Body of pancreas (tissue), 4 donors: ENCODE data around the gene JADE1. TPM values are rescaled to one million over a fixed set of nuclear protein-coding genes. Genes with fewer than 3 reads are reported as not detected.
A peak's percentile ranks its signal among the peaks of the same experiment; 100 is the strongest.

Experiments used
- ATAC-seq: fragments of 150-250 bp; one replicate; pipeline ENCODE4 v1.9.1; 2016
- DNase-seq, 4 donors: peaks; one replicate each; pipeline ENCODE4 v3.0.0-alpha.2; 2019
- H3K27ac ChIP-seq, 4 donors: fragments of 200-600 bp; sonication (generic); 1 replicate in 3 of 4; 2 replicates in 1 of 4; pipeline versions ENCODE4 v1.5.1 to v1.6.1; 2016 to 2019; ENCODE audit warnings: mild to moderate bottlenecking in 1 of 4, mixed read lengths in 1 of 4, moderate library complexity in 1 of 4
- H3K27me3 ChIP-seq, 2 donors: fragments of 200-600 bp; sonication (generic); one replicate each; pipeline ENCODE4 v1.6.0; 2016; ENCODE audit warnings: mild to moderate bottlenecking in 1 of 2
- H3K36me3 ChIP-seq, 2 donors: fragments of 200-600 bp; sonication (generic); replicated peaks in 1 of 2; 2 replicates each; pipeline ENCODE4 v1.5.1; 2016; ENCODE audit warnings: low read depth in 2 of 2; ENCODE audit not compliant: insufficient read depth in 1 of 2
- H3K4me1 ChIP-seq: fragments of 200-600 bp; sonication (generic); one replicate; pipeline ENCODE4 v1.6.0; 2016
- H3K4me3 ChIP-seq, 2 donors: fragments of 200-600 bp; sonication (generic); 1 replicate in 1 of 2; 2 replicates in 1 of 2; pipeline ENCODE4 v1.5.1; 2016 to 2019
- H3K9me3 ChIP-seq, 3 donors: fragments of 200-600 bp; sonication (generic); 1 replicate in 2 of 3; 2 replicates in 1 of 3; pipeline ENCODE4 v1.5.1; 2016
- CTCF ChIP-seq, 7 experiments: fragments of 450-650 bp in 4 of 7; fragments of 200-600 bp in 3 of 7; sonication (generic) in 3 of 7; IDR thresholded peaks; one replicate each; pipeline ENCODE4 v1.5.1; 2016 to 2019; ENCODE audit warnings: antibody characterized with exemption in 7 of 7
- POLR2A ChIP-seq, 3 donors: fragments of 450-650 bp; IDR thresholded peaks; one replicate each; pipeline ENCODE4 v1.6.1; 2016; ENCODE audit warnings: antibody characterized with exemption in 3 of 3, mild to moderate bottlenecking in 2 of 3
- WGBS, 2 donors: methylation state at CpG; one replicate each; pipeline ENCODE4 v1.1.5; 2017; 5-methylcytosine and 5-hydroxymethylcytosine counted together
- intact Hi-C: fragments of 100-400 bp; cut with DNase I; formaldehyde crosslinking; loops from one replicate; pipeline ENCODE4 v1.15.1; 2023
- total RNA-seq, 2 donors: library from RNA; depleted of rRNA; stranded (reverse); fragments of >200 nt; gene quantifications; one replicate each; pipeline ENCODE4 v1.1.0, GENCODE V29; 2016

Gene JADE1
- total RNA-seq, 2 donors from 2014 or later, result 44.4 to 50.4 TPM

GRCh38 chr4:128915544-128915943, 106.0 kb downstream of the JADE1 start:
- Histone ChIP-seq H3K4me3 (no peak overlapping the region), H3K9me3 (no peaks in the 10 kb centered on the region), H3K27ac (no peak overlapping the region), H3K27me3 (no peaks in the 10 kb centered on the region), H3K4me1 (no peaks in the 10 kb centered on the region), H3K36me3 (no peaks in the 10 kb centered on the region)
- TF ChIP-seq CTCF (IDR thresholded peaks at IDR 0.05) (no peak), POLR2A (IDR thresholded peaks at IDR 0.05) (no peak)
- intact Hi-C loops, result no loop called here
- DNase-seq (no peak), ATAC-seq (no peak)

- DNase-seq, result peak in 1 of 4 donors; percentile 49
- Histone ChIP-seq H3K27ac (no peak overlapping the region), H3K4me1 (no peaks in the 10 kb centered on the region)
Observed at GRCh38 chr4:128916832-128917231, 107.3 kb downstream of the JADE1 start.

GRCh38 chr4:128917781-128918180, 108.3 kb downstream of the JADE1 start:
- no peak for DNase-seq
- Histone ChIP-seq H3K9me3 (no peaks in the 10 kb centered on the region), H3K27me3 (no peaks in the 10 kb centered on the region), H3K36me3 (no peaks in the 10 kb centered on the region), H3K4me1 (no peaks in the 10 kb centered on the region), H3K4me3 (no peak overlapping the region), H3K27ac (no peak overlapping the region)
- no peak for ATAC-seq
- WGBS, 2 donors, result 74 to 77% methylated on average over 2 of the region's 2 CpGs
- no peak for TF ChIP-seq POLR2A (IDR thresholded peaks at IDR 0.05)
- no peak for TF ChIP-seq CTCF (IDR thresholded peaks at IDR 0.05)
- intact Hi-C loops, result no loop called here

More at GRCh38 chr4:128916832-128917231, 107.3 kb downstream of the JADE1 start:
- 74 to 89% methylated on average over 6 of the region's 6 CpGs for WGBS, 2 donors
- Histone ChIP-seq H3K27me3 (no peaks in the 10 kb centered on the region), H3K9me3 (no peaks in the 10 kb centered on the region), H3K36me3 (no peaks in the 10 kb centered on the region), H3K4me3 (no peak overlapping the region)
- no peak for ATAC-seq
- TF ChIP-seq CTCF (IDR thresholded peaks at IDR 0.05) (no peak), POLR2A (IDR thresholded peaks at IDR 0.05) (no peak)
- intact Hi-C loops, result no loop called here

- H3K4me1 ChIP-seq, result no peaks in the 10 kb centered on the region
- H3K36me3 ChIP-seq, result no peaks in the 10 kb centered on the region
- intact Hi-C loops, result no loop called here
- H3K9me3 ChIP-seq, result no peaks in the 10 kb centered on the region
- H3K27ac ChIP-seq, result no peak overlapping the region
- DNase-seq (no peak), ATAC-seq (no peak)
- H3K27me3 ChIP-seq, result no peaks in the 10 kb centered on the region
- TF ChIP-seq POLR2A (IDR thresholded peaks at IDR 0.05) (no peak), CTCF (IDR thresholded peaks at IDR 0.05) (no peak)
- H3K4me3 ChIP-seq, result no peak overlapping the region
- 75 to 95% methylated on average over 3 of the region's 3 CpGs for WGBS, 2 donors
Observed at GRCh38 chr4:128921954-128922353, 112.5 kb downstream of the JADE1 start.
